HG03575 (cell line): ENCODE data around the gene COL23A1.

Source experiments
- ATAC-seq: cut with Tn5 transposase; IDR thresholded peaks from one replicate; pipeline ENCODE4 v1.9.1; 2021; ENCODE audit not compliant: unreplicated experiment, insufficient number of reproducible peaks, low FRiP score; ENCODE audit errors: extremely low read depth

Gene COL23A1

GRCh38 chr5:178519804-178520203 is 70.4 kb downstream of the COL23A1 start:
- no peak for ATAC-seq

- no peak for ATAC-seq
These were observed 71.0 kb downstream of the COL23A1 start for GRCh38 chr5:178519155-178519554.

GRCh38 chr5:178516504-178517235 is 73.5 kb downstream of the COL23A1 start:
- no peak for ATAC-seq

DNA sequence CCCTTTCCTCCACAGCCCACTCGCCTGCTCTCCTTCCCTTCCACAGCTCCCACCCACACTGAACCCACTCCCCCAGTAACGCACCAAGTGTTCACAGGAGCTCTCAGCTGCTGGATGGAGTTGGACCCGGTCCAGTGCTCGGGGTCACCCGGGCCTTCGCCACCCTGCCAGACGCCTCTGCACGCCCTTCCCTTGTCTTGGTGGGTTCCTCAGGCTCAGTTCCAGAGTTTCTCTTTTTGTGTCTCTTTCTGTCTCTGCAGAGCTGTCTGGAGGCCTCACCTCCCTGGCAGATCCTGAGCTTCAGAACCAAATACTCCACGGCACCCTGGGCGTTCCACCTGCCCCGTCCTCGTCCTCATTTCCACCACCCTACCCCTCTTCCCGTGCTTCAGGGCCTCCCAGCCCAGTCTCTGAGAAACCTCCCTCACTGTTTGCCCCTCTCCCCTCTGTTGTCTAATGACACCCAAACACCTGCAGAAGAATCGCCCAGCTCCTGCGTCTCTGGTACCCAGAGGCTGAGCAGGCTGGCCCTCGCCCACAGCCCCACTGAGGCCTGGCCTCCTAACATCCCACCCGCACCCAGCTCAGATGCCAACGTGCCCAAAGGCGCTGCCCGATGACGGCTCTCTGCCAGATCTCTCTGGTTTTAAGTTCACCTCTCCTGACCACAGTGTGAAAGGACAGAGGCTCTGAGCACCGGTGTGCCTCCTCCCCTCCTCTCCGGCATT is 74.3 kb downstream of the COL23A1 start:
- ATAC-seq, result no peak

- ATAC-seq, result no peak
These were observed 75.3 kb downstream of the COL23A1 start for GRCh38 chr5:178514851-178515418.

DNA sequence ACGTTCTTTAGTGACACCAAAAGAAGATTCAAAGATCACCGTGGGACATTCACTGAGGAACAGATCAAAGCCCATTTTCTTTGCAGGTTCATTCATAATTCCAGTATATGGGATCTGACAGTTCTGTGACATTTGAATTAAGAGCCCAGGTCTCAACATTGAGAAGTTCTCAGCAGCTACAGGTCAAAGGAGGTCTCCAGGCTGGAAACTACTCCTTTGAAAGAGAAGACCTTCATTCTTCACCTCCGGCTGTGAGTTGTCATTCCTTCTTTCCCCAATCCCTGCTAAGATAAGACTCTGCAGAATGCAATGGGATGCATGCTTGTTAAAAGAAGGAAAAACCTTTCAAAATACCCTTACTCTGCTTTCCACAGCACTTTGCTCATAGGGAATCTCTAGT is 79.0 kb downstream of the COL23A1 start:
- ATAC-seq, result no peak

GRCh38 chr5:178509491-178510057 is 80.6 kb downstream of the COL23A1 start:
- no peak for ATAC-seq

GRCh38 chr5:178507151-178507932 is 82.9 kb downstream of the COL23A1 start:
- ATAC-seq, result no peak

- no peak for ATAC-seq
These were observed 84.4 kb downstream of the COL23A1 start for GRCh38 chr5:178505639-178506407.

GRCh38 chr5:178504340-178504960 is 85.7 kb downstream of the COL23A1 start:
- no peak for ATAC-seq

DNA sequence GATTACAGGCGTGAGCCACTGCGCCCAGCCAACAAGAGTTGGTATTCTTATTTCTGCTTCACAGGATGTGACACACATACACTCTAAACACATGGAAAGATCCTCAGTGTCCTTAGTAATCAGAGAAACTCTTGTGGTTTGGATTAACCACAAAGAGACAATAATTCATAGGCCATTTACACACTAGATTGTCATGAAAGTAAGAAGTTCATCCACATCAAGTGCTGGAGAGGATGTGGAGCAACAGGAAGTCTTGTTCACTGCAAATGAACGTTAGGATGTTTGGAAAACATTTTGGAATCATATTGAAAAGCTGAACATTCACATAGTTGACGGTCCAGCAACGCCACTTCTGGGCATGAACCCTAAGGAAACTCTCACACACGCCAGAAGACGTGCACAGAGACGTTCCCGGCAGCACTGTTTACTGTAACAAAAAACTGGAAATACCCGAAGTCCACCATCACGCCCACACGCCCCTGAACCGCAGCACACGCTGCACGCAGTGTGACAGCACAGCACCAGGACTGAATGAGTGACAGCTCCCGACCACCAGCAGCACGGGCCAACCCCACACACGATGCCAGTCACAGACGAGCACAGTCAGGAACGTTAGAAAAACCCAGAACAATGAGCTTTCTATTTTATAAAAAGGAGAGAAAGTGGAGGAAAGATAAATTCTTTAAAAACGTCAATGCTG is 87.6 kb downstream of the COL23A1 start:
- no peak for ATAC-seq

DNA sequence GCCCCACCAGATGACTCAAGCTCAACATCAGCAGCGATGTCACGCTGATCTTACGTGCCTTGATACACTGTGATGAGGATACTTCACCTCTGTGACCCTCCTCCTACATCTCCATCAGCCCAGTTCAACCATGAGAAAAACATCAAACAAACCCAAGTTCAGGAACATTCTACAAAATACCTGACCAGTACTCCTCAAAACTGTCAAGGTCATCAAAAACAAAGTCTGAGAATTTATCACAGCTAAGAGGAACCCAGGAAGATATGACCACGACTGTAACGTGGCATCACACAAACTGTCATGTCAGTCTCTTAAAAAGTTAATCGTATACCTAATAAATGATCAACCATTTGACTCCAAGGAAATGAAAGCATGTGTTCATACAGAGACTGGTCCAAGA is 90.8 kb downstream of the COL23A1 start:
- ATAC-seq, result no peak

DNA sequence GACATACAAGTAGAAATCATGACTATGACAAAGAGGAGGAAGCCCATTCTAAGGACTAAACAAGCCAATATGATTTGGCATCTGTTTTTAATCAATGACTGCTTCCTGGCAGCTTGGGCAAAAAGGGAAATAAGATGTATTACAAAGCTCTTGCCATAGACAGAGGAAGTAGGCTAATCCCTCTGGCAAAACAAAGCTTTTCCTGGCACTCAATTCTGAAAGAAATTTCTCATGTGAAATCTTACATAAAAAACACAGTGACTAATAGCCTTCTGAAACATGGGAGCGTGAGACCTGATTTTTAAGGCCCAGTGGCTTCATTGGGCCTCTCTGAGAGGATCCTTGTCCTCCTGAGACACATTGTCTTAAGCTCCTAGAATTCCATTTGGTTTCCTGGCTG is 93.6 kb downstream of the COL23A1 start:
- no peak for ATAC-seq

GRCh38 chr5:178496214-178496613 is 94.0 kb downstream of the COL23A1 start:
- ATAC-seq, result no peak

- no peak for ATAC-seq
These were observed 94.5 kb downstream of the COL23A1 start for GRCh38 chr5:178495706-178496105.

DNA sequence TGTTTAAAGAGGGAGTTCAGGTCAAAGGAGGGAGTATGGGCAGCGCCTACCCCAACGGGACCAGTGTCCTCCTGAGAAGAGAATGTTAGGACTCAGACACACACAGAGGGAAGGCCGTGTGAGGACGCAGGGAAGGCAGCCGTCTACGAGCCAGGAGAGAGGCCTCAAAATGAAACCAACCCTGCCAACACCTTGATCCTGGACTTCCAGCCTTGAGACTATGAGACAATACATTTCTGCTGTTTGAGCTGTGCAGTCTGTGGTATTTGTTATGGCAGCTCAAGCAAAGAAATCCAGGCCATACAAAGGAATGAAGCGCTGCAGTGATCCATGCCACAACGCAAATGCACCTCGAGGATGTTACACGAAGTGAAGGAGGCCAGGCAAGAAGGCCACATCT is 97.9 kb downstream of the COL23A1 start:
- ATAC-seq, result no peak

- ATAC-seq, result no peak
These were observed 99.1 kb downstream of the COL23A1 start for GRCh38 chr5:178490935-178491652.
